GM12801 (cell line): ENCODE data around the gene ZNF749.

ENCODE experiments used
- TF ChIP-seq, protein P1 (sequence below): IDR thresholded peaks from one replicate; pipeline ENCODE4 v1.5.1; 2011; ENCODE audit warnings: control low read depth; ENCODE audit not compliant: insufficient read length; ENCODE audit errors: extremely low read depth

Gene ZNF749

DNA sequence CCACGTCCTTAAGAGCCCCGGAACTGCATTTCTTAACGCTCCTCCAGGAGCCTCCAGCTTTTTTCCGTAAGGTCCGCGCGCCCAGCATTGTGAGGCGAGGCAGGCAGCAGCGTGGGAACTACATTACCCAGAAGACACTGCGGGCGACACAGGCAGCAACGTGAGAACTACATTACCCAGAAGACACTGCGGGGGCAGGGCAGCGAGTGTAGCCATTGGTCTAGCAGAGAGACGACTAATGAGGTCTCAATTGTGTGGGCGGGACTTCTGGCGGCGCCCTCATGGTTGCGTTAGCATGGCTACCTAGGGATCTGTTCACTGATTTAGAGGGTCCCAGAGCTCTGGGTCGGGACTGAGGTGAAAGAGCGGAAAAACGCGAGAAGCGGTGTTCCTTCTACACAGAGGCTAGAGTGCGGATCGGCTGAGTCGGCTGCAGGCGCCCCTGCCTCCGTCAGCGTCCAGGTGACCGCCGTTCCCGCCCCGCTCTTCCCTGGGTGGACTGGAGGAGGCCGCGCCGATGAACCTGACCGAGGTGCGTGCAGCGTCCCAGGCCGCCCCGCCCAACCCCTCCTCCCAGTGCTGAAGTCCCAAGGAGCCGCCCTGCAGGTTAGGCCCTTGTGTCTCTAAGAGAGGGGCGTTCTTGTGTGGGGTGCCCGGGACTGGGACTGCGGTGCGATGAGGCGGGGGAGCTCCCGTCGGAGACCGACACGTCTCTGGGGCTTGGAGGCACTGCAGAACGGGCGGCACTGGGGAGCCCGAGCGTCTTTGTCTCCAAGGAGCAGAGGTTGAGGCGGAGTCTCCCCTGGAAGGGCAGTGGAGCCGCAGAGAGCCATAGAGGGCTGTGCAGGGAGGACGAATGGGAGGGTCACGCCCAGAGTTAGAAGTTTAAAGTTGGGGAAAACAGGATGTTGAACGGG lies at the start of gene ZNF749:
ZNF749 (plus strand) TSS at position 264 of the 917 bp plus-strand sequence; CDS start at position 518, 254 bp downstream.
- TF ChIP-seq, protein P1, sequence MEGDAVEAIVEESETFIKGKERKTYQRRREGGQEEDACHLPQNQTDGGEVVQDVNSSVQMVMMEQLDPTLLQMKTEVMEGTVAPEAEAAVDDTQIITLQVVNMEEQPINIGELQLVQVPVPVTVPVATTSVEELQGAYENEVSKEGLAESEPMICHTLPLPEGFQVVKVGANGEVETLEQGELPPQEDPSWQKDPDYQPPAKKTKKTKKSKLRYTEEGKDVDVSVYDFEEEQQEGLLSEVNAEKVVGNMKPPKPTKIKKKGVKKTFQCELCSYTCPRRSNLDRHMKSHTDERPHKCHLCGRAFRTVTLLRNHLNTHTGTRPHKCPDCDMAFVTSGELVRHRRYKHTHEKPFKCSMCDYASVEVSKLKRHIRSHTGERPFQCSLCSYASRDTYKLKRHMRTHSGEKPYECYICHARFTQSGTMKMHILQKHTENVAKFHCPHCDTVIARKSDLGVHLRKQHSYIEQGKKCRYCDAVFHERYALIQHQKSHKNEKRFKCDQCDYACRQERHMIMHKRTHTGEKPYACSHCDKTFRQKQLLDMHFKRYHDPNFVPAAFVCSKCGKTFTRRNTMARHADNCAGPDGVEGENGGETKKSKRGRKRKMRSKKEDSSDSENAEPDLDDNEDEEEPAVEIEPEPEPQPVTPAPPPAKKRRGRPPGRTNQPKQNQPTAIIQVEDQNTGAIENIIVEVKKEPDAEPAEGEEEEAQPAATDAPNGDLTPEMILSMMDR: no peak

DNA sequence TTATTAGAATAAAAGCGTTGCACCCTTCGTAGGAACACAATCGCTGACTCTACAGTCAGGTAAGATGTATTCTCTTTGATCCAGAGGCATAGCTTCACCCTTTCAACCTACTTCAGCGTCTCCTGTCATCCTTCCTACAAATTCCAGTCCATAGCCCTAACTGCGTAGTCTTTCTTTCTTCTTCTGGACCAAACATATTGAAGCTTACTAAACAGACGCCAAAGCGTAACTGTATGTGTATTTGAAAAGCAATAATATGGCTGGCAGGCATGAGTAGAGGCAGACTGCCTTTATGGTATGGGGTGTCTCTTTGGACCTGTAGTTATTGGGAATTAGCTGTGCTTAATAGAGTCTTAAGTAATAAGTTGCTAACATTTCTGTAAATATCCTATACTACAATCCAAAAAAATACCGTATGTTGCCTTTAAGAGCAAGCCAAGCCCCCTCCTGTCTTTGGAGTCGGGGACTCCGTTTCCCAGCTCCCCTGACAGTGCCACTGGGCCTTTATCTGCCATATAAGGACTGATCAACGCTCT lies 45.9 kb upstream of the ZNF749 start:
- TF ChIP-seq, protein P1: no peak

DNA sequence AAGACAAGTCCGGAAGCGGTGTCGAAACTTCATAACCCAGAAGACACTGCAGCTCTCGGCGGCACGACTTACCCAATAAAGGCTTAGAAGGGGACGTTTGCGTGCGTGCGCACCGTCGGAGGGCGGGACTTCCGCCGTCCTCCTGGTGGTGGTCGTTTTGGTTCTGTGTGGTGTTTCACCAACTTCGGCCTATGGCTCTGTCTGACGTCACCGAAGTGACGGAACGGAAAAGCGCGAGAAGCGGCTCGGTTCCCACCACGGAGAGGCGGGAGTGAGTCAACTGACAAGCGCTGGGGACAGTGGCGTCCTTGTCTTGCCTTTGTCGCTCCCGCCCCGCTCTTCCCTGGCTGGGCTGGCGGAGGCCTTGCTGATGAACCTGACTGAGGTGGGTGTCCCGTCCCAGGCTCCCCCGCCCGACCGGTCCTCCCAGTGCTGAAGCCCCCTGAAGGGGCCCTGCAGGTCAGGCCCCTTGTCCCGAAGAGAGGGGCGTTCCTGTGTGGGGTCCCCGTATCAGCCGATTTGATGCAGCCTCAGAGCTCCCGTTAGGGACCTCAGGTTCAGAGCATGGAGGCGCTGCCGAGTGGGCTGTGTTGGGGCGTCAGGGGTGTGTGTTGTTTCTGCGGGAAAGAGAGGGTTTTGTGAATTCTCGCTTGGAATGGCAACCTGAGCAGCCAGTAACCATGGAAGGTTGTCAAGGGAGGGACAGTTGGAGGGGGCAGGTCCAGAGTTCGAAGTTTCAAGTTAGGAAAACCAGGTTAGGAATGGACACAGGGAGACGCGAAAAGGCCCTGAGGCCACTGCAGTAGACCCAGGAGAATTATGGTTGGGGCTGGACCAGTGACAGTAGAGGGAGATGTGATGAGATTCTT lies 45.2 kb upstream of the ZNF749 start, which contains the start of gene ZNF548:
ZNF548 (plus strand) TSS at position 125 of the 869 bp plus-strand sequence; CDS start at position 371, 246 bp downstream.
- TF ChIP-seq, protein P1: no peak

DNA sequence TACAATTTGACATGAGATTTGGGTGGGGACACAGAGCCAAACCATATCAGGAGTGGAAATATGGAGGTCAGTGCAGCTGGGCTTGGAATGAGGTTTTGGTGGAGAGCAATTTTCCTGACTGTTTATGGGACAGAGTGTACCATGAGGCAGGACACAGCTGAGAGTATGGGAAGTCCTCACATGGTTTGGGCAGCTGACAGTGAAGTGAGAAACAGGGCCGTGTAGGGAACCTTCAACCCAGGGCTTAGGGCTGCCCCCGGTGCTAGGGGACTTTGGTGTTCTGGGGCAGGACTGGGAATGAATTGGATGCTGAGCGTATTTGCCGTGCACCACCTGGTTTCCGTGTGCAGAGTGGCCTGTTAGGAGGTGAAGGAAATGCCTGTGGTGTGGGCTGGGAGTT lies 39.4 kb upstream of the ZNF749 start:
- TF ChIP-seq, protein P1: no peak

DNA sequence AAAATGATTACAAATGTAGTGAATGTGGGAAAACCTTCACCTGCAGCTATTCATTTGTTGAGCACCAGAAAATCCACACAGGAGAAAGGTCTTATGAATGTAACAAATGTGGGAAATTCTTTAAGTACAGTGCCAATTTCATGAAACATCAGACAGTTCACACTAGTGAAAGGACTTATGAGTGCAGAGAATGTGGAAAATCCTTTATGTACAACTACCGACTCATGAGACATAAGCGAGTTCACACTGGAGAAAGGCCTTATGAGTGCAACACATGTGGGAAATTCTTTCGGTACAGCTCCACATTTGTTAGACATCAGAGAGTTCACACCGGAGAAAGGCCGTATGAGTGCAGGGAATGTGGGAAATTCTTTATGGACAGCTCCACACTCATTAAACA lies 36.3 kb upstream of the ZNF749 start:
- TF ChIP-seq, protein P1: no peak

DNA sequence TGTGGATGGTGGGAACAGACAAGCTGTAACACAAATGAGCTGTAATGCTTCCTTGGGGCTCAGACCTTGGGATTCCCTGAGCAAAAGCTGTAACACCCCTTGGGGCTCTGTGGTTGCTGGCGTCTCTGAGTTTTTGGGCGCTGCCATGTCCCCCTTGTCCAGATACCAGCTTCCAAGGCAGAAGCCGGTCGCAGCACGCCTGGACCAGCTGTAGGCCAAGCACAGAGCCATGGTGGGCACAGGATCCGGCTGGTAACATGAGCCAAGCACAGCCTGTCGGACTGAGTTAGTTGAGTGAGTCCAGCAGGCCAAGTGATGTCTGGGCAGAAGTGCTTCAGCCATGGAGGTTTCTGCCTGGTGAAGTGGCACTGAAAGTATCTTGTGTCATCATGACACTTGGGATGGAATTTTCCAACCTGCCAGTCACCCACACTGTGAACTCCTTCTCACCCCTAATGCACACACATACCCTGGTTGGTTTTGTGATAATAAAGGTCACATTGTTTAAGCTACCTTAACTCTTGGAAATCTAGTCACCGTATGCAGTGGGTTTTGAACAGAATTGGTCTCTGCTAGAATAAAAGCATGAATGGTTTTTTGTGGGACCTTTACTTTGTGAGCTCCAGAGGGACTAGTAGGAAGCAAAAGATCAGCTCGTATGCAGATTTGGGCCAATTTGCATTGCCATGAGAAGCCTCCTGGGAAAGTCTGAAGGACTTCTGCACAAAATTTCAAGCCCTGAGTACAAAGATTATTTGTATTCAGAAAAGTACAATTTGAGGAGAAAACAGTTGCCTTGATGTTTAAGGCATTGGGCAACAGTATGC lies 31.2 kb upstream of the ZNF749 start:
- TF ChIP-seq, protein P1: no peak
